Neural crest cell (in vitro differentiated cells): ENCODE results near the gene CATSPERZ. TPM values are rescaled to one million over a fixed set of nuclear protein-coding genes. Genes with fewer than 3 reads are reported as not detected.

Experiments used
- DNase-seq: peaks from one replicate; pipeline ENCODE4 v3.0.0; 2021; ENCODE audit warnings: low read depth, mixed read lengths, low spot score
- H3K27ac Mint-ChIP-seq: one replicate; pipeline ENCODE4 v1.8.0; 2021; ENCODE audit warnings: mild to moderate bottlenecking, mixed read lengths; ENCODE audit not compliant: unreplicated experiment
- H3K27me3 Mint-ChIP-seq: 2 replicates; pipeline ENCODE4 v1.8.0; 2021; ENCODE audit warnings: low read depth, mild to moderate bottlenecking, mixed read lengths
- H3K36me3 Mint-ChIP-seq: 2 replicates; pipeline ENCODE4 v1.8.0; 2021; ENCODE audit warnings: low read depth, mild to moderate bottlenecking, mixed read lengths
- H3K4me1 Mint-ChIP-seq: 2 replicates; pipeline ENCODE4 v1.8.0; 2021; ENCODE audit warnings: mixed read lengths
- H3K4me3 Mint-ChIP-seq: one replicate; pipeline ENCODE4 v1.8.0; 2021; ENCODE audit warnings: mild to moderate bottlenecking, mixed read lengths
- H3K9me3 Mint-ChIP-seq: 2 replicates; pipeline ENCODE4 v1.8.0; 2021; ENCODE audit warnings: mixed read lengths
- long read RNA-seq: library from polyadenylated mRNA; unstranded; transcript quantifications from one replicate; pipeline ENCODE4 v2.0.0, GENCODE V29; 2020
- total RNA-seq: library from RNA; stranded (reverse); gene quantifications from 2 replicates; pipeline ENCODE4 v1.2.1, GENCODE V29; 2021
- TF ChIP-seq, protein P1 (sequence below): fragments of 200-600 bp; sonication (generic); conservative IDR thresholded peaks from 2 replicates; pipeline ENCODE4 v1.5.0; 2021; ENCODE audit warnings: antibody characterized with exemption, mild to moderate bottlenecking

The CATSPERZ gene, protein sequence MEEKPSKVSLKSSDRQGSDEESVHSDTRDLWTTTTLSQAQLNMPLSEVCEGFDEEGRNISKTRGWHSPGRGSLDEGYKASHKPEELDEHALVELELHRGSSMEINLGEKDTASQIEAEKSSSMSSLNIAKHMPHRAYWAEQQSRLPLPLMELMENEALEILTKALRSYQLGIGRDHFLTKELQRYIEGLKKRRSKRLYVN
- total RNA-seq, result not detected in 2 replicates
- long read RNA-seq, result 0 reads

GRCh38 chr11:64299847-64300648 is at the start of gene CATSPERZ:
CATSPERZ (plus strand) TSS chr11:64300358; CDS start chr11:64300411, 53 bp downstream.
- no peaks in the 10 kb centered on the region for H3K36me3 Mint-ChIP-seq
- TF ChIP-seq, protein P1, sequence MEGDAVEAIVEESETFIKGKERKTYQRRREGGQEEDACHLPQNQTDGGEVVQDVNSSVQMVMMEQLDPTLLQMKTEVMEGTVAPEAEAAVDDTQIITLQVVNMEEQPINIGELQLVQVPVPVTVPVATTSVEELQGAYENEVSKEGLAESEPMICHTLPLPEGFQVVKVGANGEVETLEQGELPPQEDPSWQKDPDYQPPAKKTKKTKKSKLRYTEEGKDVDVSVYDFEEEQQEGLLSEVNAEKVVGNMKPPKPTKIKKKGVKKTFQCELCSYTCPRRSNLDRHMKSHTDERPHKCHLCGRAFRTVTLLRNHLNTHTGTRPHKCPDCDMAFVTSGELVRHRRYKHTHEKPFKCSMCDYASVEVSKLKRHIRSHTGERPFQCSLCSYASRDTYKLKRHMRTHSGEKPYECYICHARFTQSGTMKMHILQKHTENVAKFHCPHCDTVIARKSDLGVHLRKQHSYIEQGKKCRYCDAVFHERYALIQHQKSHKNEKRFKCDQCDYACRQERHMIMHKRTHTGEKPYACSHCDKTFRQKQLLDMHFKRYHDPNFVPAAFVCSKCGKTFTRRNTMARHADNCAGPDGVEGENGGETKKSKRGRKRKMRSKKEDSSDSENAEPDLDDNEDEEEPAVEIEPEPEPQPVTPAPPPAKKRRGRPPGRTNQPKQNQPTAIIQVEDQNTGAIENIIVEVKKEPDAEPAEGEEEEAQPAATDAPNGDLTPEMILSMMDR, result no peak
- peaks cover 23% of the 10 kb centered on the region for H3K4me1 Mint-ChIP-seq
- peaks cover 88% of the 10 kb centered on the region for H3K27me3 Mint-ChIP-seq
- H3K9me3 Mint-ChIP-seq, result no peaks in the 10 kb centered on the region
- H3K27ac Mint-ChIP-seq, result no peak within 1 kb of the TSS
- DNase-seq, result no peak
- H3K4me3 Mint-ChIP-seq, result peak within 1 kb of the TSS; percentile 81

- no peak for DNase-seq
- H3K27ac Mint-ChIP-seq, result no peak overlapping the region
- no peaks in the 10 kb centered on the region for H3K36me3 Mint-ChIP-seq
- H3K9me3 Mint-ChIP-seq, result no peaks in the 10 kb centered on the region
- TF ChIP-seq, protein P1, result no peak
- peaks cover 28% of the 10 kb centered on the region for H3K4me1 Mint-ChIP-seq
- H3K27me3 Mint-ChIP-seq, result peaks cover 3% of the 10 kb centered on the region
- peak overlapping the region; percentile 88 for H3K4me3 Mint-ChIP-seq
Measured at GRCh38 chr11:64250415-64251015, 49.6 kb upstream of the CATSPERZ start.

DNA sequence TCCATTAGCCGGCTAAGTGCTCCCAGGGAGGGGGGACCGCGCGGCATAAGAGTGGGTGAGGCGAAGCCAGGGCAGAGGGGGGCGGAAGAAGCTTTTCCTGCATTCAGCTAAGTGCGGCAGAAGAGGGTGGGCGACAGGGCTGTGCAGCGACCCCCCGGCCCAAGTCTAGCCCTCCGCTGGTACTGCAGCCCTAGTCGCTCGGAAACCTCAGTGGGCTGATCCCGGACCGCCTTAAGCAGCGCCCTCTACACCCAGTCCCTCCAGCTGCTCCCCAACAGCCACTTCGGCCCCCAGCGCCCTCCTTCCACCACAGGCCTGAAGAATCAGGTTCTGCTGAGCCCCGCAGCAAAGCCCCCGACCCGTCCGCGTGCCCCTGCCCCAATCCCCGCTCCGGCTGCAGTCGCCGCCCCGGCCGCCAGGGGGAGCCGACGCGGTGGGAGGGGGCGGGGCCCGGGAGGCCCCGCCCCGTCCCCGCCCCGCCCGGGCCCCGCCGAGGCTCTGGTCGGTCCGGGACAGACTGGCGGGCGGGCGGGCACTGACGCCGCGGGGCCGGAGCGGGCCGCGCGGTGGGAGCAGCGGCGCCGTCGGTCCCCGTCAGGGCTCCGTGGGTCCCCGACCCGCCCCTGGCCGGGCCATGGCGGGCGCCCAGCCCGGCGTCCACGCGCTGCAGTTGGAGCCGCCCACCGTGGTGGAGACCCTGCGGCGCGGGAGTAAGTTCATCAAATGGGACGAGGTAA is 49.0 kb upstream of the CATSPERZ start, which contains the start of gene PLCB3:
PLCB3 (plus strand) TSS at position 515 of the 737 bp plus-strand sequence; CDS start at position 635, 120 bp downstream.
- DNase-seq, result peak; percentile 72
- Mint-ChIP-seq H3K9me3 (no peaks in the 10 kb centered on the region), H3K36me3 (no peaks in the 10 kb centered on the region), H3K27ac (no peak within 1 kb of the TSS), H3K4me1 (peaks cover 28% of the 10 kb centered on the region), H3K4me3 (peak within 1 kb of the TSS; percentile 90), H3K27me3 (peaks cover 3% of the 10 kb centered on the region)
- TF ChIP-seq, protein P1, result peak; percentile 87

DNA sequence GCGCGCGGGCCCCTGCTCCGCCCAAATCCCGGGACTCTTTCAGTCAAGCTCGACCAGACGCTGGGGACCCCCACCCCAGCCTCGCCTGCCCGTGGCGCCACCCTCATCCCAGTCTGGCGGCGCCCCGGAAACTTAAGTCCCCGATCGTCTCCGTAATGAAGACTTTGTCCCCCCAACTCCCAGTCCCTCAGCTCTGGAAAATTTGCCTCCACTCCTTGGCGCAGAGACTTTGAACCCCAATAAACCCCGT is 48.5 kb upstream of the CATSPERZ start:
- TF ChIP-seq, protein P1, result no peak
- H3K4me1 Mint-ChIP-seq, result peaks cover 28% of the 10 kb centered on the region
- H3K4me3 Mint-ChIP-seq, result peak overlapping the region; percentile 90
- H3K9me3 Mint-ChIP-seq, result no peaks in the 10 kb centered on the region
- H3K36me3 Mint-ChIP-seq, result no peaks in the 10 kb centered on the region
- H3K27ac Mint-ChIP-seq, result no peak overlapping the region
- peaks cover 3% of the 10 kb centered on the region for H3K27me3 Mint-ChIP-seq
- no peak for DNase-seq

DNA sequence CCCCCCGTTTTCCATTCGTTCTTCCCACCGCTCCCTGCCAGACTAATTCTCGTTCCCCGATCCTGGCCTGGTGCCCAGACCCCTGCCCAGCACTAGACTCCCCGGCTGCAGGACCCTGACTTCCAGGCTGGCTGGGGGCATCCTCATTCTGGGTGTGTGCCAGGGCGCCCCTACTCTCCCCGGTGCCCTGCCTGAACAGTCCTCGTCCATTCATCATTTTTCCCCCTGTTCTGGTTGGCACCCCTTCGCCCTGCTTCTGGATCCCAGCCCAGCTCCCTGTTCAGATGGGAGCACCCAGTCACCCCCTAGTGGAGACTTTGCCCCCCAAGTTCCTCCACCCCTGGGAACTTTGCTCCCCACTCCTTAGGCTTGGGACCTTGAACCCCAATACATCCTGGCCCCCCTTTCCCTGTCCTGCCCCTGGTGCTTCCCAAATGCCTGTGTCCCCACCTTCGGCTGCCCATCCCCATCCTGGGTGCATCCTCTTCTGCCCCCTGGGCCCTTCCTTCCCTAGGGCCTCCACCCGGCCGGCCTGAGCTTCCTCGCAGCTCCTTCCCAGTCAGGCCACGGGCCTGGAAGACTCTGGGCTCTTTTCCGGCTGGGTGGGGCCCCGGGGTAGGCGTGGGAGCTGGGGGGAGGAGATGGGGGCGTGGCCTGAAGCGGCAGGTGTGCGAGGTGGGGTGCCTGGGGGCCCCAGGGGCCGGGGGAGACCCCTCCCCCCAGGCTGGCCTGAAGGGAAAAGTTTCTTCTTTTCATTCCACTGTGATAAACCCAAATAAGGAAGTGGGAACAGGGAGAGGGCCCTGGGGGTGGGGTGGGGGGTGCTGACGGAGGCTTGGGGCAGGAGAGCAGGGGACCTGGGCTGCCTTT is 47.9 kb upstream of the CATSPERZ start:
- Mint-ChIP-seq H3K36me3 (no peaks in the 10 kb centered on the region), H3K9me3 (no peaks in the 10 kb centered on the region), H3K27ac (no peak overlapping the region), H3K4me3 (peak overlapping the region; percentile 90), H3K27me3 (no peaks in the 10 kb centered on the region), H3K4me1 (peaks cover 28% of the 10 kb centered on the region)
- DNase-seq, result no peak
- TF ChIP-seq, protein P1, result peak; percentile 25
